DMS53 treated with DMSO at 0.1 percent for 48 hours (cell line): ENCODE results near the gene CSTF3.

Experiments
- DNase-seq: peaks from one replicate; lab custom pipeline; 2025; ENCODE audit not compliant: unreplicated experiment; lab: John Stamatoyannopoulos, UW

Gene CSTF3

DNA sequence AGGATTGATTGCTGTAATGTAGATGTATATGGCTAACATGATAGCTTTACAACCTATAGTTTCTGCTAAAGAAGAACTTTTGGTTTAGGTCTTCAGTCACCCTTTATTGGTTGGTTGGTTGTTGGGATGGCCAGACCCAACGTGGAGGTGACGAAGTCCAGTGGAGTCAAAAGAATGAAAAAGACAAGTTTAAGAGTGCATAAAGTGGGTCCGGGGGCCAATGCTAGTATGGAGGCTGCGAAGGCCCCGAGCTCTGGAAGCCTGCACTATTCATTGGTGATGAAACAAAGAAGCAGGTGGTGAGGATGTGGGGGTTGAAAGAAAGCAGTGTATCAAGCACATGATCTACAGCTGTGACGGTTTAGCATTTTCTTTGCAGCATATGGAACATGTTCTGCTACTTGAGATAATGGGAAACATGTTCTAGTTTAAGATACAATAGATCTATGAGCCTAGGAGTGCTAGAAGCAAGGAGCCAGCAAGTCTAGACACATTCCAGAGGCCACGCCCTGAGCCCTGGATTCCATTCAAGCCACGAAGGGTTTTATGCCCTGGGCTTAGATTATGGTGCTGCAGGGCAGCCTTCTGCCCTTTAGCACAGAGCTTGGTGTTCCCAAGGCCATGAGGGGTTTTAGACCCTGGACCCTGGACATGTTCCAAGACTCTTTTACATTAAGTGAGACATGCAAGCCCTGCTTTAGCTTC is 115.6 kb downstream of the CSTF3 start:
- DNase-seq: no peak

DNA sequence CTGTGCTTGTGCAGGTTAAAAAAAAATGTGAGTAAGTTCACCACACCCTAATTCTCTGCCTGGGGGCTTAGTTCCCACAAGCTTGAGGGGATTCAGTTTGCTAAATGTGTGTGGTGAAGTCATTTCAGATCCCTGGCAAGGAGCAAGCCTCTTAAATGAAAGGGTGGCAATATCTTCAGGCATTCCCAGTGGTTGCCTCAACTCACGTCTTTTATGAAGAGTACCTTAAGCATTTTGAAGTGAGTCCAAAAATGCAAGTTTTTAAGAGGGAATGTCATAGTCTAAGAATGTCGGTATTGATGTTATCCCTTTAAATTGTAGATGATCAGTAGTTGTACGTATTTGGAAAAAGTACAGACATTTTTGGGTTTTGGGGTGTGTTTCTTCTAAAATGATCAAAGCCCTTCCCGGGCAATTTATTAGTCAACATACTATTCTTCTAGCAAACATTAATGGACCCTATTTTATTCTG is 117.0 kb downstream of the CSTF3 start:
- no peak for DNase-seq

DNA sequence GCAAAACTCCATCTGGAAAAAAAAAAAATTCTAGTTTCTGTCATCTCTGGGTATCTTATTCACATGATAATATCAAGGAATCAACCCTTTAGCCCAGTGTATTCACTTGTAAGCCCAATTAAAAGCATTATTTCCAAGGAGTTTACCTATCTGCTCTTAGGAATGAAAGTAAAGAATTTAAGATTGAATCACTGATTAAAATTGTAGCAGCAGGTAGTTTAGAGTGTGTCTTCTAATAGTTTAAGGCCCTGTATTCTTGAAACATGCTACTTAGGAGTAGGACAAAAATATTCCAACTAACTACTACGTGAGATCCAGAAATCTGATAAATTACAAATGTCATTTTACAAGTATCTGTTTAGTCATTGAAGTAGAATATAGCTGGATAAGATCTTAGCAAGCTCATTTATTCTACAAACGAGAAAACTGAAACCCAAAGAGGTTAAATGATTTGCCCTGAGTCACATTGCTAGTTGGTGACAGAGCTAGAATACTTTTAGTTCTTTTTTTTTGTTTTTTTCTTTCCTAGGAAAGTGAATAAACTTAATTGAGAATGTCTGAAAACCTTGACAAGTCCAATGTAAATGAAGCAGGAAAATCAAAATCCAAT is 118.0 kb downstream of the CSTF3 start:
- no peak for DNase-seq

DNA sequence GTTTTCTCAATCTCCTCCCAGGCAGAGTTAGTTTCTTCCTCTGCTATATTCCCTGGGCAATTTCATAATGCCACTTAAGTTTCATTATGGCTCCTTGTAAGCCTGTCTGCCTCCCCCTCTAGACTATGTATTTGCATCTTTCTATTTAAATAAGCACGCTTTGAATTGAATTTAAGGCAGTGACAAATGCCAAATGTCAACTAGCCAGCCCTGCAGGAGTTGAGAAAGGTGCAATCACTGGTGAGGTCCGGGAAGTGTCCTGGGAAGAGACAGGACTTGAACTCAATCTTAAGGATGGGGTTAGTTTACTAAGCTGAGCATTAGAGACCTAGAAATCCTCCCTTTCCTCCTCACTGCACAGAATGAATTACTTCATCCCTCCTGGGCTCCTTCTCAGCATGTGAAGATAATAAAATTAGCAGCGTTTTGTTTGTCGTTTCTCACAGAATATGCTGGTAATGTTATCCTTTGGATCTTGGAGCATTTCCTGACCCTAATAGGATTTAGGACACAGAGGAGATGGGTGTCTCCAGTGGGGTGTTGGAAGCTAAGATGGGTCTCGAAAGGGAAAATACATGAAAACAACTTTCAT is 120.3 kb downstream of the CSTF3 start:
- no peak for DNase-seq

DNA sequence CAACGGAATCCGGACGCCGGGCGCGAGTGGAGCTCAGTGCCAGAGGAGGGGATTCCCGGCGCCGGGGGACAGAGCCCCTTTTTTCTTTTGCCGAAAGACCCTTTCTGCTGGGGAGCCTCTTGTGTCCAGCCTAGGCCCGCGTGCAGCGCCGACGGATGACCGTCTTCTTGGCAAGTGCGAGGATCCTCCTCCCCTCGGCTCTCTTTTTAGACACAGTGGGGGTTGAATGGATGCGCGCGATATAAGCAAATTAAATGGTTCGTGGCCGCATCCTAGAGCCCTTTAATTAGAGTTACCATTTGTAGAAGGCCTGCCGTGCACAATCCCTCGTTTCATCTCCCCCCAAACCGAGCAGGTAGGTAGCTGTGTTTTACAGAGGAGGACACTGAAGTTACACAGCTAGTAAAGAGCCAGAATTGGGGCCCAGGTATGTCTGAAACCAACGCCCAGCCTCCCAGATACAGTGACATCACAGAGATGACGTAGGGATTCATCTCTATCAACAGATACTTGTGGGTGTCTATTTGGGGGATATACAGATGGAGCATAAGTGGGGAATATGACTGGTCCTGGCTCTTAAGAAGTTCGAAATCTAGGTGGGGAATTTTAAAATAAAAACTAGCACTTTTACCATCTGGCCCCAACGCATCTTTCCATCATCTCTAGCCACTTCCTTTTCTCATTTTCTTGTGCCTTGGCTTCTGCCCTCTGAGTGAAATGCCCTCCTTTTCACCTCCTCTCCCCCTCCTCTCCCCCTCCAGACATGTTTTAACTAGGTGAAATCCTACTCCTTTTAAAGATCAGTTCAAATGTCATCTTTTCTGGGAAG is 121.0 kb downstream of the CSTF3 start:
- no peak for DNase-seq

DNA sequence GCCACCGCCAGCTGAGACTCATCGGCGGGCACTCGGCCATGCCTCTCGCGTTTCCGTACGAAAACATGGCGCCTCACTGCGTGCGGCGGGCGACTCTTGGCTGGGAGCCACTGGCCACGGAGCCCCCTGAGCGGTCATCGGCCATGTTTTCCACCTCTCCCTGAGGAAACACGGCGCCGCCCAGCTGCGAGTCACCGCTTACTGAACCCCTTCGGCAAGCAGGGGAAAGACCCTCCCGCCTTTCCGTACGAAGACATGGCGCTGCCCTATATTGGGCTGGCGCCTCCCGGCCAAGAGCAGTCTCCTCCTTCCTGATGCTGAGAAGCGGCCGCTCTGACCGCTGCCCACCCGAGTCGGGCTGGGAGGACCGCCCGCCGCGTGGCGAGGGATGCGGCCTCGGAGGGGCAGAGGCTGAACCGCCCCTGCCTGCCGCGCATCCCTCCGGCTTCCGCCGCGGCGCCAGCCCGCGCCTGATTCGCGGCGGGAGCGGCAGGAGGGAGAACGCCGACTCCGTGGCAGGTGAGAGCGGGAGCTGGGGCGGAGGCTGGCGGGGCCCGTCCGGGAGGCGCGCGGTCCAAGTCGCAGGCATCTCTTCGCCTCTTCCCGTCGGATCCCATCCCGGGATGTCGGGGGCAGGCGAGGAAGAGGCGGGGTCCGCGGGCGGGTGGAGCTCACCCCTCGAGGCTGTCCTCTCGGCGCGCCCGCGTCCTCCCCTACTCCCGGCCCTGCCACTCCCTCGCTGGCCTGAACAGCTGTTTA is 121.8 kb downstream of the CSTF3 start, which contains the start of gene TCP11L1:
TCP11L1 (plus strand) TSS at position 299 of the 759 bp plus-strand sequence. CDS start 4,202 bp downstream, outside the sequence.
- DNase-seq: peak; percentile 48

DNA sequence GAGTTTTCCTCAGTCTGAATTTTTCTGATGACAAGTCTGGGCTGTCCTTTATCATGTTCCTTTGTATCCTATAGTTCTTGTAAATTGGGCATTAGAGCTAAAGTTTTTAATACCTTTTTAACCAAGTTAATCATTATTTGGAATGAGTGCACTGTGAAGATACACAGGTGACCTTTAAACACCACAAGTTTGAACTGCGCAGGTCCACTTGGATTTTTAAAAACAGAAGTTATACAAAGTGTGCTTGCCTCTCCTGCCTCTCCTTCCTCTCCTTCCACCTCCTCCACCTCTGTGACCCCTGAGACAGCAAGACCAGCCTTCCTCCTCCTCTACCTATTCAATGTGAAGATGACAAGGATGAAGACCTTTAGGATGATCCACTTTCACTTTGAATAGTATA is 126.3 kb downstream of the CSTF3 start:
- no peak for DNase-seq
